H9 (cell line): Measurements from ENCODE around the gene BTBD6. TPM values are rescaled to one million over a fixed set of nuclear protein-coding genes. Genes with fewer than 3 reads are reported as not detected.

Experiments used
- DNase-seq: peaks from one replicate; pipeline ENCODE4 v3.0.0-alpha.2; 2017
- H2AFZ ChIP-seq: one replicate; pipeline ENCODE4 v1.6.1; 2013; ENCODE audit warnings: mild to moderate bottlenecking, low read length, control low read depth, moderate library complexity
- H2AK5ac ChIP-seq: 2 replicates; pipeline ENCODE4 v1.6.1; 2013; ENCODE audit warnings: low read length, control low read depth, mixed read lengths; ENCODE audit not compliant: insufficient read length
- H2BK120ac ChIP-seq: one replicate; pipeline ENCODE4 v1.6.1; 2013; ENCODE audit warnings: low read depth, mild to moderate bottlenecking, low read length, control low read depth, inconsistent platforms; ENCODE audit not compliant: poor library complexity, severe bottlenecking
- H2BK12ac ChIP-seq: 2 replicates; pipeline ENCODE4 v1.6.1; 2013; ENCODE audit warnings: low read length, control low read depth, mixed read lengths, low read depth; ENCODE audit not compliant: insufficient read length
- H2BK15ac ChIP-seq: 2 replicates; pipeline ENCODE4 v1.6.1; 2013; ENCODE audit warnings: low read depth, low read length, control low read depth
- H2BK20ac ChIP-seq: one replicate; pipeline ENCODE4 v1.6.1; 2013; ENCODE audit warnings: low read depth, mild to moderate bottlenecking, low read length, control low read depth, inconsistent platforms; ENCODE audit not compliant: poor library complexity, severe bottlenecking
- H2BK5ac ChIP-seq: 2 replicates; pipeline ENCODE4 v1.6.1; 2013; ENCODE audit warnings: low read length, control low read depth, mixed read lengths; ENCODE audit not compliant: insufficient read length
- H3K14ac ChIP-seq: 2 replicates; pipeline ENCODE4 v1.6.1; 2013; ENCODE audit warnings: low read length, control low read depth; ENCODE audit not compliant: insufficient read depth
- H3K18ac ChIP-seq: 2 replicates; pipeline ENCODE4 v1.6.1; 2013; ENCODE audit warnings: low read depth, mild to moderate bottlenecking, mixed read lengths, low read length, control low read depth; ENCODE audit not compliant: insufficient read length
- H3K23ac ChIP-seq: 2 replicates; pipeline ENCODE4 v1.6.1; 2013; ENCODE audit warnings: low read length, control low read depth, mixed read lengths, low read depth; ENCODE audit not compliant: insufficient read length
- H3K23me2 ChIP-seq: 2 replicates; pipeline ENCODE4 v1.6.1; 2013; ENCODE audit warnings: low read depth, mild to moderate bottlenecking, mixed read lengths, low read length, control low read depth; ENCODE audit not compliant: insufficient read length, poor library complexity, severe bottlenecking
- H3K27ac ChIP-seq: 2 replicates; pipeline ENCODE4 v1.5.1; 2013; ENCODE audit warnings: low read length, control low read depth, mixed read lengths, low read depth; ENCODE audit not compliant: insufficient read length
- H3K27me3 ChIP-seq: 2 replicates; pipeline ENCODE4 v1.6.1; 2013; ENCODE audit warnings: low read length, control low read depth, inconsistent platforms; ENCODE audit not compliant: insufficient read depth
- H3K4ac ChIP-seq: 2 replicates; pipeline ENCODE4 v1.6.1; 2013; ENCODE audit warnings: low read depth, mild to moderate bottlenecking, control low read depth, inconsistent platforms, low read length, moderate library complexity
- H3K4me1 ChIP-seq: 2 replicates; pipeline ENCODE4 v1.6.1; 2013; ENCODE audit warnings: low read length, control low read depth, inconsistent platforms; ENCODE audit not compliant: insufficient read depth
- H3K4me2 ChIP-seq: 2 replicates; pipeline ENCODE4 v1.6.1; 2013; ENCODE audit warnings: low read length, control low read depth, mixed read lengths; ENCODE audit not compliant: insufficient read length, insufficient read depth
- H3K56ac ChIP-seq: 2 replicates; pipeline ENCODE4 v1.6.1; 2013; ENCODE audit warnings: low read depth, mild to moderate bottlenecking, mixed read lengths, low read length, control low read depth; ENCODE audit not compliant: insufficient read length
- H3K79me1 ChIP-seq: 2 replicates; pipeline ENCODE4 v1.6.1; 2013; ENCODE audit warnings: low read depth, mild to moderate bottlenecking, moderate library complexity, low read length, control low read depth, inconsistent platforms; ENCODE audit not compliant: insufficient read depth, poor library complexity, severe bottlenecking
- H3K79me2 ChIP-seq: 2 replicates; pipeline ENCODE4 v1.6.1; 2013; ENCODE audit warnings: low read length, control low read depth, inconsistent platforms; ENCODE audit not compliant: insufficient read depth
- H3K9ac ChIP-seq: 2 replicates; pipeline ENCODE4 v1.6.1; 2013; ENCODE audit warnings: low read length, control low read depth, mixed read lengths; ENCODE audit not compliant: insufficient read length; ENCODE audit errors: extremely low read depth
- H3K9me3 ChIP-seq: one replicate; pipeline ENCODE4 v1.6.1; 2013; ENCODE audit warnings: low read depth, low read length, inconsistent platforms; ENCODE audit not compliant: control insufficient read depth
- H3T11ph ChIP-seq: one replicate; pipeline ENCODE4 v1.6.1; 2013; ENCODE audit warnings: mild to moderate bottlenecking, low read length, control low read depth, inconsistent platforms
- H4K20me1 ChIP-seq: one replicate; pipeline ENCODE4 v1.6.1; 2013; ENCODE audit not compliant: control insufficient read depth, insufficient read length, insufficient read depth
- H4K5ac ChIP-seq: 2 replicates; pipeline ENCODE4 v1.6.1; 2013; ENCODE audit warnings: low read depth, mild to moderate bottlenecking, mixed read lengths, low read length, control low read depth; ENCODE audit not compliant: insufficient read length
- H4K8ac ChIP-seq: replicated peaks from 2 replicates; pipeline ENCODE4 v1.6.1; 2013; ENCODE audit warnings: low read length, control low read depth, mixed read lengths, low read depth; ENCODE audit not compliant: insufficient read length
- H4K91ac ChIP-seq: 2 replicates; pipeline ENCODE4 v1.6.1; 2013; ENCODE audit warnings: low read depth, mild to moderate bottlenecking, moderate library complexity, mixed read lengths, low read length, control low read depth; ENCODE audit not compliant: insufficient read length
- H3K27ac Mint-ChIP-seq, 3 experiments: 2 replicates in 2 of 3; 3 replicates in 1 of 3; pipeline ENCODE4 v1.8.0; 2020 to 2021; ENCODE audit warnings: mixed read lengths in 3 of 3, mild to moderate bottlenecking in 1 of 3, moderate library complexity in 1 of 3
- H3K27me3 Mint-ChIP-seq: 2 replicates; pipeline ENCODE4 v1.8.0; 2021; ENCODE audit warnings: low read depth, mild to moderate bottlenecking, moderate library complexity, mixed read lengths
- H3K36me3 Mint-ChIP-seq, 3 experiments: 2 replicates in 2 of 3; 3 replicates in 1 of 3; pipeline ENCODE4 v1.8.0; 2020 to 2021; ENCODE audit warnings: low read depth in 3 of 3, mixed read lengths in 3 of 3; ENCODE audit not compliant: insufficient read depth in 1 of 3
- H3K4me1 Mint-ChIP-seq, 2 experiments: 2 replicates each; pipeline ENCODE4 v1.8.0; 2020; ENCODE audit warnings: mixed read lengths in 2 of 2
- H3K4me3 Mint-ChIP-seq, 2 experiments: 2 replicates in 1 of 2; 3 replicates in 1 of 2; pipeline ENCODE4 v1.8.0; 2020 to 2021; ENCODE audit warnings: mild to moderate bottlenecking in 2 of 2, mixed read lengths in 2 of 2, moderate library complexity in 1 of 2
- H3K9me3 Mint-ChIP-seq, 2 experiments: 2 replicates in 1 of 2; 3 replicates in 1 of 2; pipeline ENCODE4 v1.8.0; 2020; ENCODE audit warnings: mild to moderate bottlenecking in 2 of 2, mixed read lengths in 2 of 2, moderate library complexity in 1 of 2
- CTCF ChIP-seq: fragments of 200-600 bp; sonication (generic); conservative IDR thresholded peaks from 3 replicates; pipeline ENCODE4 v1.8.0; 2021; ENCODE audit warnings: antibody characterized with exemption, mild to moderate bottlenecking
- WGBS: extraction: QIAGEN DNeasy Blood & Tissue Kit; methylation state at CpG from one replicate; pipeline ENCODE4 v1.1.7; 2013; ENCODE audit warnings: missing lambda C conversion rate, low lambda C conversion rate, mixed read lengths; ENCODE audit not compliant: insufficient read length; ENCODE audit errors: extremely low coverage; 5-methylcytosine and 5-hydroxymethylcytosine counted together
- total RNA-seq: library from RNA; stranded (reverse); gene quantifications from 2 replicates; pipeline ENCODE4 v1.2.1, GENCODE V29; 2021

The BTBD6 gene
- total RNA-seq, 1 experiment from 2014 or later, result 23.3 TPM

- peaks cover 3% of the 10 kb centered on the region; the same call in 1 of the 2 replicates for H3K79me2 ChIP-seq
- H3K4me3 Mint-ChIP-seq, result no peak overlapping the region
- H3K36me3 Mint-ChIP-seq, result peaks cover 0 to 8% (median 0%) of the 10 kb centered on the region in 3 experiments; a peak in 3 of 7 replicates
- H2AK5ac ChIP-seq, result no peak overlapping the region
- H3K4me2 ChIP-seq, result no peak overlapping the region
- H3K4me1 ChIP-seq, result no peaks in the 10 kb centered on the region
- H2AFZ ChIP-seq, result no peak overlapping the region
- H3K9ac ChIP-seq, result no peak overlapping the region
- H3K27ac ChIP-seq, result no peak overlapping the region
- H3K27me3 ChIP-seq, result no peaks in the 10 kb centered on the region
- no peak overlapping the region for H3K14ac ChIP-seq
- H4K20me1 ChIP-seq, result no peaks in the 10 kb centered on the region
- no peaks in the 10 kb centered on the region for H3K9me3 ChIP-seq
- H2BK120ac ChIP-seq, result no peak overlapping the region
- no peak overlapping the region for H2BK15ac ChIP-seq
- H3K56ac ChIP-seq, result no peak overlapping the region
- WGBS, result no CpG with 5 or more reads among the region's 15 CpGs
- no peak overlapping the region for H3K4ac ChIP-seq
- H2BK5ac ChIP-seq, result no peak overlapping the region
- H3K27ac Mint-ChIP-seq, result peak overlapping the region in 1 of 3 experiments; percentile 44; a peak in 1 of 7 replicates
- no peak overlapping the region for H2BK20ac ChIP-seq
- H3K18ac ChIP-seq, result no peak overlapping the region
- no peak for DNase-seq
- H2BK12ac ChIP-seq, result no peak overlapping the region
- no peak overlapping the region for H3T11ph ChIP-seq
- no peak overlapping the region for H4K8ac ChIP-seq
- no peaks in the 10 kb centered on the region for H3K23me2 ChIP-seq
- no peak overlapping the region for H4K5ac ChIP-seq
- H4K91ac ChIP-seq, result no peak overlapping the region
- H3K27me3 Mint-ChIP-seq, result no peaks in the 10 kb centered on the region
- H3K23ac ChIP-seq, result no peak overlapping the region
- peaks cover 13 to 20% of the 10 kb centered on the region in 2 experiments for H3K4me1 Mint-ChIP-seq
- no peaks in the 10 kb centered on the region for H3K9me3 Mint-ChIP-seq
- no peak for TF ChIP-seq CTCF
- H3K79me1 ChIP-seq, result peaks cover 3% of the 10 kb centered on the region
Observed at GRCh38 chr14:105283899-105284298, 35.6 kb downstream of the BTBD6 start.
